HG03159 (cell line): ENCODE results near the gene KLHDC1.
"Not testable (repeated sequence)": the region's sequence is repeated elsewhere in the genome, so short reads cannot be mapped to it uniquely, and the experiment has no call there.

ENCODE experiments used
- ATAC-seq: cut with Tn5 transposase; IDR thresholded peaks from one replicate; pipeline ENCODE4 v1.9.1; 2021; ENCODE audit warnings: mild to moderate bottlenecking, moderate library complexity; ENCODE audit not compliant: unreplicated experiment

The KLHDC1 gene

GRCh38 chr14:49692811-49693734, at the start of gene KLHDC1:
TSS of gene KLHDC1 (plus strand) at chr14:49693120. CDS start at chr14:49693195, 75 bp downstream.
- peak; percentile 61 for ATAC-seq

DNA sequence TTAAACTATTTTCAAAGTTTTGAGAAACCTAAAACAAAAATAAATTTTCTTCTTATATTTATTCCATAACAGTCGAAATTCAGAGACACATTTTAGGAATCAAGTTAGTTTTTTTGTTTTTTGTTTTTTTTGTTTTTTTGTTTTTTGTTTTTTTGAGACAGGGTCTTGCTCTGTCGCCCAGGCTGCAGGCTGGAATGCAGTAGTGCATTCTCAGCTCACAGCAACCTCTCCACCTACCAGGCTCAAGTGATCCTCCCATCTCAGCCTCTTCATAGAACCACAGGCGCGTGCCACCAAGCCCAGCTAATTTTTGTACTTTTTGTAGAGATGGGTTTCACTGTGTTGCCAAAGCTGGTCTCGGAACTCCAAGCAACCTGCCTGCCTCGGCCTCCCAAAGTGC, 39.4 kb upstream of the KLHDC1 start:
- ATAC-seq = no peak

- no peak for ATAC-seq
These were observed 38.4 kb upstream of the KLHDC1 start for GRCh38 chr14:49654511-49654910.

DNA sequence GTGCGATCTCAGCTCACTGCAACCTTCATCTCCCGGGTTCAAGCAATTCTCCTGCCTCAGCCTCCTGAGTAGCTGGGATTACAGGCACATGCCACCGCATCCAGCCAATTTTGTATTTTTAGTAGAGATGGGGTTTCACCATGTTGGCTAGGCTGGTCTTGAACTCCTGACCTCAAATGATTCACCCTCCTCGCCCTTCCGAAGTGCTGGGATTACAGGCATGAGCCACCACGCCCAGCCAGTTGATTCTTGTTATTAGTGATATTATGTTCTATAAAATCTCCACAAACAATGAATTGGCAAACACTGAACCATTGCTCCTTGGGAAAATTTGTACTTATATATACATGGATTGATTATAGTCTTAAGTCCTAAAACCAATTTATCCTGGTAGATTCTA, 35.4 kb upstream of the KLHDC1 start:
- ATAC-seq = not testable (repeated sequence)

DNA sequence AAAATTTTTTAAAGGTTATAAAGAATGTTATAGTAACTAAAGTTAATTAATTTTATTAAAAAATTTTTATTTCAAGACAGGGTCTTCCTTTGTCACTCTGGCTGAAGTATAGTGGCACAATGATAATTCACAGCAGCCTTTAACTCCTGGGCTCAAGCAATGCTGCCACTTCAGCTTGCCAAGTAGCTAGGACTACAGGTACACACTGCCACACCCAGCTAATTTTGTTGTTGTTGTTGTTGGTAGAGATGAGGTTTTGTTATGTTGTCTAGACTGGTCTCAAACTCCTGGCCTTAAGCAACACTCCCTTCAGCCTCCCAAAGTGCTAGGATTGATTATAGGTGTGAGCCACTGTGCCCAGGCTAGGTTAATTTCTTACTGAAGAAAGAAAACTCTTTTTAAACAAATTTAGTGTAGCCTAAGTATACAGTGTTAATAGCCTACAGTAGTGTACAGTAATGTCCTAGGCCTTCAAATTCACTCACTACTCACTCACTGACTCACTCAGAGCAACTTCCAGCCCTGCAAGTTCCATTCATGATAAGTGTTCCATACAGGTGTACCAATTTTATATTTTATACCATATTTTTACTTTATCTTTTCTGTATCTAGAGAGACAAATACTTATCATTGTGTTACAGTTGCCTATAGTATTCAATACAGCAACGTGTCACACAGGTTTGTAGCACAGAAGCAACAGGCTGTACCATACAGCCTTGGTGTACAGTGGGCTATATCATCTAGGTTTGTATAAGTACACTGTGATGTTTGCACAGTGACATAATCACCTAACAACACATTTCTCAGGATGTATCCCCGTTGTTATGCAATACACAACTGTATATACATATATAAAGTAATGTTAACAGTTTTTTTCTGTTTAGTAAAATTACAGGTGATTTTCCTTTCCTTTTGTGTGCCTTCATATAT, 33.1 kb upstream of the KLHDC1 start:
- ATAC-seq = no peak

- no peak for ATAC-seq
These were observed 22.4 kb upstream of the KLHDC1 start for GRCh38 chr14:49670475-49670874.

DNA sequence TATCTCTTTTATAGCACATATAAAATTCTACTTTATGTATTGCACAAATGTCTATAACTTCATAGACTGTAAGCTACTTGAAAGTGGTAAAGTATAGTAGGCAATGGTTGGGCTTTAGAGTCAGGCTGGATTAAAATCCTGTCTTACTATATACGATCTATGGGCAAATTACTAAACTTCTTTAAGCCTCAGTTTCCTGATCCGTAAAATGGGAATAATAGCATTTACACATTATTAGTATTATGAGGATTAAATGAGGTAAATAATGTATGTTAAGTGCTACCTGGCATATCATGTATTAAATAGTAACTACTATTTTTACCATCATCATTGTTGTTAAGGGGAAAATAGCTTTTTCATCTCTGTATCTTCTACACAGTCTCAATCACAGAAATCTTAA, 19.3 kb upstream of the KLHDC1 start:
- ATAC-seq = no peak

GRCh38 chr14:49677643-49678042, 15.3 kb upstream of the KLHDC1 start:
- no peak for ATAC-seq

- ATAC-seq = no peak
These were observed 13.6 kb upstream of the KLHDC1 start for GRCh38 chr14:49679271-49679670.

- no peak for ATAC-seq
These were observed 6.5 kb upstream of the KLHDC1 start for GRCh38 chr14:49686425-49686824.

- peak; percentile 88 for ATAC-seq
These were observed 4.8 kb upstream of the KLHDC1 start, which contains the start of gene POLE2 for GRCh38 chr14:49687942-49688700. TSS of gene POLE2 (minus strand) at chr14:49688214. CDS start at chr14:49688203, 11 bp downstream.

DNA sequence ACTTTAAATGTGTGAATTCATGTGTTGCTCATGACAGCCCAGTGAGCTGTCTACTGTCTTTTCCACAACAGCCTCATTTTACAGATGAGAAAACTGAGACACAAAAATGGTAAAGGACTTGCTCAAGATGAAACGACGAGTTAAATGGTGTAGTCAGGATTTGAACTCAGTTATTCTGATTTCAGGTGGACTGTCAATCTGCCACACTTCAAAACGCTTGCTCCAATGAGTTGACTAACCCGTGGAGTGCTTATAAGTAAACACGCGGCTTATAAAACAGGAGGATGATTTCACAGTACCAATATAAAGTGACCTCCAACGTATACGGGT, 4.3 kb upstream of the KLHDC1 start:
- no peak for ATAC-seq

GRCh38 chr14:49691031-49691430, 1.9 kb upstream of the KLHDC1 start:
- no peak for ATAC-seq

DNA sequence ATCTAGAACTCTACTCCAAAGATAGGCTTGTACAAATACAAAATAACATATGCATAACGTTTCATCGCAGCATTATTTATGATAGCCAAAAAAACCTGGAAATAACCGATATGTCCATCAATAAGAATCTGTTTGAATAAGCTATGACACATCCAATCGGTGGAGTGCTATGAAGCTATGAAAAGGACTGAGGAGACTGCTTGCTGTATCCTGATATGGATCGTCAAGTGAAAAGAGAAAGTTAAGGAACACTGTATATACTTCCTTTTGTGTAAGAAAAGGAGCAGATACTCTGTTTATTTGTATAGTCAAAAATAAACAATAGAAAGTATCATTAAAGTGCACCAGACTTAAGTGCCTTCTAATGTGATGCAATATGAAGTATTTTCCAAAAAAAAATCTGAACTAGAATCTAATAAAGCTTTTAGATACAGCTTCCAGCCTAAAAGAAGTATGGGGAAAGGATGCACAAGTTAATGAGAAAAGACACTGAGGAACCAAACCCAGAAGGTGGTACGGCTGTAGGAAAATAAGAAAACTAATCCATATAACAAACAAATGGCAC, 645 bp upstream of the KLHDC1 start:
- no peak for ATAC-seq

- ATAC-seq = not testable (repeated sequence)
These were observed 810 bp downstream of the KLHDC1 start for GRCh38 chr14:49693735-49694124.

DNA sequence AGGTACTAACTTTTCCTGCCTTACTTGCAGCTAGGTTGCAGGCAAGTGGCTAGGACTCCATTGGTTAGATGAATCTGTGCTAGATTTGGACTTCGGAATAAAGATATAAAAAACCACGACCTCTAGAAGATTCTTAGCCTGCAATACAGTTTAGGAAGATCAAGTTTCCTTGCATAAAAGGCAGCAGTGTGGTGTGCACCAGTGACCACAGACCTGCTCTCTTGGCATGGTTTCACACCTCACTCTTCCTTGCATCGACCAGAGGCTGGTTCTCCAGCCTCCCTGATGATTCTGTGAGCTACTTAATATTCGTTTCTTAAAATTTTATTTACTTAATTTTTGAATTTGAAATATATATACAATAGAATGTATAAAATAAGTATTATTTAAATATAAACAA, 9.8 kb downstream of the KLHDC1 start:
- no peak for ATAC-seq

GRCh38 chr14:49703965-49704364, 11.0 kb downstream of the KLHDC1 start:
- no peak for ATAC-seq

GRCh38 chr14:49704471-49704870, 11.6 kb downstream of the KLHDC1 start:
- not testable (repeated sequence) for ATAC-seq

DNA sequence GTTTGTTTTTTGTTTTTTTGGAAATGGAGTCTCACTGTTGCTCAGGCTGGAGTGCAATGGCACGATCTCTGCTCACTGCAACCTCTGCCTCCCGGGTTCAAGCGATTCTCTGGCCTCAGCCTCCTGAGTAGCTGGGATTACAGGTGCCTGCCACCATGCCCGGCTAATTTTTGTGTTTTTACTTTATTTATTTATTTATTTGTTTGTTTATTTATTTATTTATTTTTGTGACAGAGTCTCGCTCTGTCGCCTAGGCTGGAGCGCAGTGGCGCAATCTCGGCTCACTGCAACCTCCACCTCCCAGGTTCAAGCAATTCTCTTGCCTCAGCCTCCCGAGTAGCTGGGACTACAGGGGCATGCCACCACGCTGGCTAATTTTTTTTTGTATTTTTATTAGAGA, 18.1 kb downstream of the KLHDC1 start:
- not testable (repeated sequence) for ATAC-seq

DNA sequence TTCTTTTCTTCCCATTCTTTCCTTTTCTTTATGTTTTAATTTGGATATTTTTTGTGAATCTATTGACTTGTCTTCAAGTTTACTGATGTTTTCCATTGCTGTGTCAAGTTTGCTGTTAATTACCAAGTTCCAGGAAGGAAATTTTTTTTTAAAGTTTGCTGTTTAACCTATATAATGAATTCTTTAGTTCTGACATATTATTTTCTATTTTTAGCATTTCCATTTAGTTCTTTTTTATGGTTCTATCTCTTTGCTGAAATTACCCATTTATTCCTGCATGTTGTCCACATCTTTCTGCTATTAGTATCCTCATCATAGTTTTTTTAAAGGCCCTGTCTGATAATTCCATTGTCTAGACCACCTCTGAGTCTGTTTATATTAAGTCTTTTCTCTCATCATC, 27.8 kb downstream of the KLHDC1 start:
- ATAC-seq = no peak
